Neural cell (in vitro differentiated cells): ENCODE results near the gene FAM43A. TPM values are rescaled to one million over a fixed set of nuclear protein-coding genes. Genes with fewer than 3 reads are reported as not detected.

Experiments
- H2AFZ ChIP-seq: fragments of 200-600, 300-800 bp; sonication (generic), shearing (Covaris generic); 2 replicates; pipeline ENCODE4 v1.6.0; 2014; ENCODE audit warnings: low read depth, mild to moderate bottlenecking, antibody characterized with exemption, low read length, moderate library complexity
- H3F3A ChIP-seq: fragments of 200-600 bp; shearing (Covaris generic); 2 replicates; pipeline ENCODE4 v1.6.1; 2016; ENCODE audit warnings: mild to moderate bottlenecking, moderate library complexity, mixed read lengths, antibody characterized with exemption, low read length; ENCODE audit not compliant: insufficient read depth, poor library complexity, severe bottlenecking
- H3K27ac ChIP-seq: fragments of 200-600, 300-800 bp; sonication (generic), shearing (Covaris generic); 2 replicates; pipeline ENCODE4 v1.5.1; 2014; ENCODE audit warnings: mild to moderate bottlenecking, low read length, moderate library complexity
- H3K27me3 ChIP-seq: fragments of 300-800, 200-600 bp; sonication (generic), shearing (Covaris generic); 2 replicates; pipeline ENCODE4 v1.6.0; 2014; ENCODE audit warnings: mild to moderate bottlenecking, low read depth, low read length, moderate library complexity; ENCODE audit not compliant: insufficient read depth
- H3K36me3 ChIP-seq: fragments of 300-800, 200-600 bp; sonication (generic), shearing (Covaris generic); 2 replicates; pipeline ENCODE4 v1.5.1; 2014; ENCODE audit warnings: mild to moderate bottlenecking, antibody characterized with exemption, low read length, moderate library complexity; ENCODE audit not compliant: insufficient read depth
- H3K4me2 ChIP-seq: fragments of 300-800, 200-600 bp; sonication (generic), shearing (Covaris generic); 2 replicates; pipeline ENCODE4 v1.6.0; 2014; ENCODE audit warnings: mild to moderate bottlenecking, low read length
- H3K4me3 ChIP-seq: fragments of 300-800, 200-600 bp; sonication (generic), shearing (Covaris generic); 2 replicates; pipeline ENCODE4 v1.5.1; 2014; ENCODE audit warnings: mild to moderate bottlenecking, low read length, moderate library complexity
- H3K79me2 ChIP-seq: fragments of 200-600 bp; shearing (Covaris generic); replicated peaks from 2 replicates; pipeline ENCODE4 v1.6.0; 2014; ENCODE audit warnings: mild to moderate bottlenecking, low read length, moderate library complexity; ENCODE audit not compliant: insufficient read depth
- H3K9ac ChIP-seq: fragments of 300-800, 200-600 bp; sonication (generic), shearing (Covaris generic); 2 replicates; pipeline ENCODE4 v1.6.1; 2016; ENCODE audit warnings: mild to moderate bottlenecking, low read length, mixed read lengths
- H3K9me2 ChIP-seq: fragments of 200-600 bp; shearing (Covaris generic); 2 replicates; pipeline ENCODE4 v1.6.1; 2016; ENCODE audit warnings: mild to moderate bottlenecking, low read length, mixed read lengths; ENCODE audit not compliant: insufficient read depth
- H3K9me3 ChIP-seq: fragments of 200-600, 300-800 bp; sonication (generic), shearing (Covaris generic); 2 replicates; pipeline ENCODE4 v1.6.1; 2016; ENCODE audit warnings: mild to moderate bottlenecking, mixed run types, low read length, moderate library complexity, mixed read lengths
- H4K20me1 ChIP-seq: fragments of 200-600 bp; shearing (Covaris generic); 2 replicates; pipeline ENCODE4 v1.6.1; 2016; ENCODE audit warnings: mild to moderate bottlenecking, mixed run types; ENCODE audit not compliant: insufficient read depth
- EP300 ChIP-seq: fragments of 450-650 bp; conservative IDR thresholded peaks from 2 replicates; pipeline ENCODE4 v1.6.1; 2014; ENCODE audit warnings: antibody characterized with exemption, mild to moderate bottlenecking, moderate library complexity; ENCODE audit not compliant: poor library complexity, severe bottlenecking
- EZH2 ChIP-seq: fragments of 200-600, 300-800 bp; shearing (Covaris generic), sonication (generic); IDR thresholded peaks from 2 replicates; pipeline ENCODE4 v1.6.1; 2014; ENCODE audit warnings: antibody characterized with exemption, low read length, borderline replicate concordance, mild to moderate bottlenecking; ENCODE audit not compliant: insufficient read depth, poor library complexity, severe bottlenecking
- MXI1 ChIP-seq: fragments of 450-650 bp; conservative IDR thresholded peaks from 2 replicates; pipeline ENCODE4 v1.6.1; 2014; ENCODE audit warnings: antibody characterized with exemption, mild to moderate bottlenecking; ENCODE audit not compliant: poor library complexity, severe bottlenecking
- POLR2AphosphoS5 ChIP-seq: IDR thresholded peaks from 2 replicates; pipeline ENCODE4 v1.6.1; 2012
- RAD21 ChIP-seq: fragments of 450-650 bp; conservative IDR thresholded peaks from 2 replicates; pipeline ENCODE4 v1.6.1; 2014; ENCODE audit warnings: antibody characterized with exemption, mild to moderate bottlenecking, moderate library complexity
- REST ChIP-seq: IDR thresholded peaks from 2 replicates; pipeline ENCODE4 v1.6.1; 2012; ENCODE audit warnings: borderline replicate concordance
- SMC3 ChIP-seq: fragments of 450-650 bp; conservative IDR thresholded peaks from 2 replicates; pipeline ENCODE4 v1.6.1; 2014; ENCODE audit warnings: antibody characterized with exemption, mild to moderate bottlenecking, moderate library complexity; ENCODE audit not compliant: poor library complexity
- TAF1 ChIP-seq: IDR thresholded peaks from 2 replicates; pipeline ENCODE4 v1.6.1; 2012; ENCODE audit warnings: low read depth
- polyA plus RNA-seq: library from polyadenylated mRNA; depleted of rRNA; stranded (reverse); fragments of >200 nt; gene quantifications from 2 replicates; pipeline ENCODE4 v1.2.3, GENCODE V29; 2014
- TF ChIP-seq, protein P1 (sequence below): fragments of 450-650 bp; IDR thresholded peaks from 2 replicates; pipeline ENCODE4 v1.5.1; 2014; ENCODE audit warnings: antibody characterized with exemption, mild to moderate bottlenecking, moderate library complexity; ENCODE audit not compliant: poor library complexity, severe bottlenecking

The FAM43A gene
- polyA plus RNA-seq, 1 donor from 2014 or later = 0.59 TPM

DNA sequence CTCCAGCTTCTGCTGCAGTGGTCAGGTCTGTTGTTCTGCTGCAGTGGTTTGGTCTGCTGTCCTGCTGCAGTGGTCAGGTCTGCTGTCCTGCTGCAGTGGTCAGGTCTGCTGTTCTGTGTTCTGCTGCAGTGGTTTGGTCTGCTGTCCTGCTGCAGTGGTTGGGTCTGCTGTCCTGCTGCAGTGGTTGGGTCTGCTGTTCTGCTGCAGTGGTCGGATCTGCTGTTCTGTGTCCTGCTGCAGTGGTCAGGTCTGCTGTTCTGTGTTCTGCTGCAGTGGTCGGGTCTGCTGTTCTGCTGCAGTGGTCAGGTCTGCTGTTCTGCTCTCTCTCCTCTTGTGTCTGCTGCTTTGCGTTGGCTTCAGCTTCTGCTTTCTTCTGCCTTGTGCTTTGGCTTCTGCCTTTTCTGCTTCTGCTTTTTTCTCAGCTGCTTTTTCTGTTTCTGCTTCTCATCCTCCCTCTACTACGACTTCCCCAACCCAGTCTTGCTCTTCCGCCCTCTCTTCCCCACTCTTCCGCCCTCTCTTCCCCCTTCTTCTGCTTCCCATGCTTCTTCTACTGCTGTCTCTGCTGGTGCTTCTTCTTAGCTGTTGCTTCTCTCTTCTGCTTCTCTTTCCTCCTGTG lies 50.7 kb downstream of the FAM43A start:
- Histone ChIP-seq H3K9me3 (no peaks in the 10 kb centered on the region), H3K9me2 (no peaks in the 10 kb centered on the region), H3F3A (no peaks in the 10 kb centered on the region), H3K27ac (no peak overlapping the region), H3K4me3 (no peak overlapping the region), H2AFZ (no peak overlapping the region), H3K36me3 (no peaks in the 10 kb centered on the region), H3K79me2 (no peaks in the 10 kb centered on the region), H3K4me2 (no peak overlapping the region), H4K20me1 (no peaks in the 10 kb centered on the region), H3K9ac (no peak overlapping the region), H3K27me3 (peaks cover 11% of the 10 kb centered on the region)
- TF ChIP-seq EZH2 (no peak), POLR2AphosphoS5 (no peak), REST (no peak), MXI1 (no peak)

GRCh38 chr3:194736896-194737600 lies 51.4 kb downstream of the FAM43A start:
- no peaks in the 10 kb centered on the region for H3F3A ChIP-seq
- no peaks in the 10 kb centered on the region for H3K36me3 ChIP-seq
- H4K20me1 ChIP-seq = no peaks in the 10 kb centered on the region
- no peak overlapping the region for H2AFZ ChIP-seq
- no peaks in the 10 kb centered on the region for H3K9me3 ChIP-seq
- no peak overlapping the region for H3K4me2 ChIP-seq
- H3K9me2 ChIP-seq = no peaks in the 10 kb centered on the region
- H3K79me2 ChIP-seq = no peaks in the 10 kb centered on the region
- H3K4me3 ChIP-seq = no peak overlapping the region
- H3K9ac ChIP-seq = no peak overlapping the region
- H3K27me3 ChIP-seq = peaks cover 11% of the 10 kb centered on the region
- no peak for TF ChIP-seq RAD21
- no peak for TF ChIP-seq TAF1
- TF ChIP-seq SMC3 = no peak
- TF ChIP-seq EP300 = no peak
- no peak for TF ChIP-seq POLR2AphosphoS5
- TF ChIP-seq REST = no peak
- no peak for TF ChIP-seq EZH2
- TF ChIP-seq MXI1 = no peak
- TF ChIP-seq, protein P1, sequence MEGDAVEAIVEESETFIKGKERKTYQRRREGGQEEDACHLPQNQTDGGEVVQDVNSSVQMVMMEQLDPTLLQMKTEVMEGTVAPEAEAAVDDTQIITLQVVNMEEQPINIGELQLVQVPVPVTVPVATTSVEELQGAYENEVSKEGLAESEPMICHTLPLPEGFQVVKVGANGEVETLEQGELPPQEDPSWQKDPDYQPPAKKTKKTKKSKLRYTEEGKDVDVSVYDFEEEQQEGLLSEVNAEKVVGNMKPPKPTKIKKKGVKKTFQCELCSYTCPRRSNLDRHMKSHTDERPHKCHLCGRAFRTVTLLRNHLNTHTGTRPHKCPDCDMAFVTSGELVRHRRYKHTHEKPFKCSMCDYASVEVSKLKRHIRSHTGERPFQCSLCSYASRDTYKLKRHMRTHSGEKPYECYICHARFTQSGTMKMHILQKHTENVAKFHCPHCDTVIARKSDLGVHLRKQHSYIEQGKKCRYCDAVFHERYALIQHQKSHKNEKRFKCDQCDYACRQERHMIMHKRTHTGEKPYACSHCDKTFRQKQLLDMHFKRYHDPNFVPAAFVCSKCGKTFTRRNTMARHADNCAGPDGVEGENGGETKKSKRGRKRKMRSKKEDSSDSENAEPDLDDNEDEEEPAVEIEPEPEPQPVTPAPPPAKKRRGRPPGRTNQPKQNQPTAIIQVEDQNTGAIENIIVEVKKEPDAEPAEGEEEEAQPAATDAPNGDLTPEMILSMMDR = no peak
- H3K27ac ChIP-seq = no peak overlapping the region
